CD4-positive, alpha-beta T cell treated with Interleukin-17A for 1 hour (primary cell): Measurements from ENCODE around the gene HSD11B1.

Experiments
- DNase-seq: peaks from one replicate; pipeline ENCODE4 v3.0.0-alpha.2; 2020

HSD11B1 gene

GRCh38 chr1:209728466-209728865 is 23.8 kb downstream of the HSD11B1 start:
- no peak for DNase-seq

GRCh38 chr1:209729436-209729835 is 24.8 kb downstream of the HSD11B1 start:
- no peak for DNase-seq

DNA sequence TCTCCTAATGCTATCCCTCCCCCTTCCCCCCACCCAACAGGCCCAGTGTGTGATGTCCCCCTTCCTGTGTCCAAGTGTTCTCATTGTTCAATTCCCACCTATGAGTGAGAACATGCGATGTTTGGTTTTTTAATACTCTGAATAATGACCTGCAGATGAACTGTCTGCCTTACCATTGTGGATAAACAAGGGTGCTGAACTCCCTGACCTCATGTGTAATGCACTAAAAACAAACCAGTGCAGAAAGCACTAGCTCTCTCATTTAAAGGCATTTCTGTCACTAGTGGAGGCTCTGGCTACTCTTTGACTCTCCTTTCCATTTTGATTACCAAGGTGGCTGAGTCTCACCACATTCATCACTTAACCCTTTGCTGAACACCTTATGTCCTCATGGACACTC is 28.1 kb downstream of the HSD11B1 start:
- no peak for DNase-seq

GRCh38 chr1:209733409-209734192 is 29.0 kb downstream of the HSD11B1 start:
- no peak for DNase-seq

- DNase-seq, result no peak
Observed at GRCh38 chr1:209736490-209737117, 32.0 kb downstream of the HSD11B1 start.

DNA sequence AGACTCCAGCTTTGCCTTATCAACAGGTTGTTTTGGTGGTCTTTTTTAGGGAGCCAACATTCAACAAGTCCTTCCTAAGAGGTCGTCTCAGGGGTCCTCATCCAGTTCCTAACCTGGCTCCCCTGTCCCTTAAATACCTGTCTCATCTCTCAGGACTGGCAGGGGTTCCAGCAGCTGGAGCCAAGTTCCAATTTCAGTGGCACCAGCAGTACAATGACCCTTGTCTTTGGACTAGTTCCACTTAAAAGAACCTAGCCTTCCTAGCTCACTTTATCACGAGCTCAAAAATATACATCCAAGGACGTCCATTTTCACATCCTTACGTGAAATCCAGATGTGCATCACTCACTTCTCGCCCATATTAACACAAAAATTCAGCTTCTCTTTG is 32.5 kb downstream of the HSD11B1 start:
- no peak for DNase-seq

DNA sequence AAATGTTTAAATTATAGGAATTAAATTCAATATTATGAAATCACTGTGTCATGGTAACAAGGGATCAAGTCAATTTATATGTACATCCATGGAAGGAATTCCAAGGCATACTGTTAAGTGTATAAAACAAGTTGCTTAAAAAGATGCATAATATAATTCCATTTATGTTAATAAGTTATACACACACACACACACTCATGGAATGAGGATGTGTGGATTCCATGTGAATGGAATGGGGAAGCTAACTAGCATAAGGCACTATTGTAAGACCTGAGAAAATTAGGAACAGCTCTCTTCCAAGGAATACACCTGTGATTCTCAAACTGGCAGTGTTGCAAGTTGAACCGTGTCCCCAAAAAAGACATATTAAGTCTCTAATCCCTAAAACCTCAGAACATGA is 33.6 kb downstream of the HSD11B1 start:
- DNase-seq, result no peak

- no peak for DNase-seq
Observed at GRCh38 chr1:209741193-209741592, 36.5 kb downstream of the HSD11B1 start.

- no peak for DNase-seq
Observed at GRCh38 chr1:209741889-209742288, 37.2 kb downstream of the HSD11B1 start.

- DNase-seq, result no peak
Observed at GRCh38 chr1:209742409-209743144, 37.9 kb downstream of the HSD11B1 start.

DNA sequence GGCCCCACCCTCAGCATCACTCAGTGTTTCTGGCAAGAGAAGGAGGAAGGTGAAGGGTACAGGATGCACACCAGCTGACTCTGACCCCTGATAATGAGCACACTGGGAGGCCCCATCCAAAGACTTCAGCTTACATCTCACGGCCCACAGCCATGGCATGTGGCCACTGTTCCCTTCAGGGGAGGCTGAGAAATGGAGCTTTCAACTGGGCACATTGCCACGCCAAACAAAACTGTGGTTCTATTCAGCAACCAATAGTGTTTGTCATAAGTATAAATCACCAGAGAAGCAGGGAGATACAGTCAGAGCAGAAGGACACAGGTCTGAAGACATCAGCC is 38.5 kb downstream of the HSD11B1 start:
- DNase-seq, result no peak

DNA sequence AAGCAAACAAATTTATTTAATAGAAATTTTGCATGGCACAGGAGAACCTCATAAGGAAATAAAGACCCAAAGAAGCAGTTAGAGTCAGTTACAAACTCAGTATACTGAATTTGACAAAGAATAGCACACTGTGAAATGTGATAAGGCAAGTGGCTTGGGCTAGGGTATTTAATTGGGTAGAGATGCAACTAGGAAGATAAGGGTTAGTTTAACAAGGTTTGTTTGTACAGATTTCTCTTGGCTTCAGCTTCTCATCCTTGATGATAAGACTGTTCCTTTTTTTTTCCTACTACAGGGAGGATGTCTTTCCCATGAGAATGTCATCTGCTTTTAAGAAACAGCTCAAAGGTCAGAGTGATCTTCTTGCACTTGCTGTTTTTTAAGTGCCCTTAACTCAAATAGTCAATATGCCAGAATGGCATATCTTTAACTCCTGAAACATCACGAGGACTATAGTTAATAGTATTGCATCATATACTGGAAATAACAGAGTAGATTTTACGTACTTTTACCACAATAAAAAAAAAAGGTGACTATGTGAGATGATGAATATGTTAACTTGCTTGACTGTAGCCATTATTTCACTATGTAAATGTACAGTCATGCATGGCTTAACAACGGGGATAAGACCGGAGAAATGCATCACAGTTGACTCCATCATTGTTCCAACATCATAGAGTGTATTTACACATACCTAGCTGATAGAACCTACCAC is 42.0 kb downstream of the HSD11B1 start:
- no peak for DNase-seq

DNA sequence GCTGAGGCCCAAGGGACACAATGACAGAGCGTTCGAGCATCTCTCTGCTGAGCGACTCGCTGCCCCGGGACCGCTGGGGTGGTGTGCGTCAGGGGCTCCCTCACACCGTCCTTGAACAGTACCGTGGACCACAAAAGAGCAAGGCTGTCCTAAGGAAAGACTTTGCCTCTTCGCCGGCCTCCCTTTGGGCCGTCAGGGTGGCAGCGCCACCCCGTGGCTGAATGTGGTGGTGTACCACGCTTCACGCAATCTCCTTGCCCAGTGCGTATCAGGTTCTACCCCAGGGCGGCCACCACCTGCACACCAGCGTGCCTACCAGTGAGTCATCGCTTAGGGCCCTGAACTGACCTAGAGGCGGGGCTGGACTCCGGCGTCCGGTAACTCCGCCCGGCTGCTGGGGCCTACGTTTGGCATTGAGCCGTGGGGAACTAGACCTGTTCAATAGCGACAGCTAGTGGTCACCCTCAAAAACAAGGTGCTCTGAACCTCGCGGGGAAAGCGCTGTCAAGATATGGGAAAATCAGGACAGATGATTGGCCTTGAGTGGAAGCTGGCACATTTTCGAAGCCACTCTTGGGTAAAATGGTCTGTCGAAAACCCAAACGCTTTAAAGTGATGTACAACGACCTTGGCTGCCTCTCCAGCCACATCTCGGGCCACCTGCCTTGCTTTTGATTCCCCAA is 43.1 kb downstream of the HSD11B1 start:
- peak; percentile 92 for DNase-seq

GRCh38 chr1:209748620-209749019 is 44.0 kb downstream of the HSD11B1 start:
- no peak for DNase-seq

DNA sequence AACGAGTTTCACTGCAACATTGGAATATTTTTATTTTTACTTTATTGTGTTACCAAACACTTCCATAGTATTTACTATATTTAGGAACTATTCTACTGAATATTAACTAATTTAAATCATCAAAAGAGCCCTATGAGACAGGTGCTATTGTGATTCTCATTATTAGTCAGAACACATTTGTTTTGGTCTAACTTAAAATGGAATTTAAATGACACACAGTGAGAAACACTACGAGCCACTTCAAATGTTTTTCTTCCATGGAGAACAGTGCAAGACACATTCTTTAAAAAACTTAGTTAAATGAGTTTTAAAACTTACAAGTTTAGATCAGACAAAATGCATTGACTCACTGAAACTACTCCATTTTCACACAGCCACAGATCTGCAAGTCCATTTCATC is 44.6 kb downstream of the HSD11B1 start:
- no peak for DNase-seq

- DNase-seq, result no peak
Observed at GRCh38 chr1:209749670-209750323, 45.2 kb downstream of the HSD11B1 start.

GRCh38 chr1:209751627-209752231 is 47.1 kb downstream of the HSD11B1 start:
- peak; percentile 41 for DNase-seq

- no peak for DNase-seq
Observed at GRCh38 chr1:209752890-209753289, 48.2 kb downstream of the HSD11B1 start.

DNA sequence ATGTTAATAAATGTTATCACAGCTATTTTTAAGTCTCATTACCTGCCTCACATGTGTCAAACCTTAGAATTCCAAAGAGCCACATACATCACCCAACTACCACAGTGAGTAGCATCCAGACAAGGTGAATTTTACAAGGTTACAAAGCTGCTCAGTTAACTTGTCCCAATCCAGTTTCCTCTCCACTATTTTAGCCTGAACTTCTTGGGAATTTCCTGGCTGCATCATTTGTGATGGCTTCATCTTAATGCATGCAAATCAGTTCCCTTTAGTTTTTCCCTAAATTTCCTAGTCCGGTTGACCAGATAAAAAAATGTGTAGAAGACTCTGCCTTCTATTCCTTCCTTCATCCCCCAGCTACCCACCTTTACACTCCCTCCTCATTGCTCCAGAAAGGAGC is 50.6 kb downstream of the HSD11B1 start:
- no peak for DNase-seq

- DNase-seq, result peak; percentile 84
Observed at GRCh38 chr1:209755926-209756614, 51.4 kb downstream of the HSD11B1 start, which contains the start of gene TRAF3IP3. TRAF3IP3 (plus strand) TSS chr1:209756053; CDS start chr1:209760040, 3,987 bp downstream.
